ENCODE measurements around the gene PSMC2.

The PSMC2 gene

DNA sequence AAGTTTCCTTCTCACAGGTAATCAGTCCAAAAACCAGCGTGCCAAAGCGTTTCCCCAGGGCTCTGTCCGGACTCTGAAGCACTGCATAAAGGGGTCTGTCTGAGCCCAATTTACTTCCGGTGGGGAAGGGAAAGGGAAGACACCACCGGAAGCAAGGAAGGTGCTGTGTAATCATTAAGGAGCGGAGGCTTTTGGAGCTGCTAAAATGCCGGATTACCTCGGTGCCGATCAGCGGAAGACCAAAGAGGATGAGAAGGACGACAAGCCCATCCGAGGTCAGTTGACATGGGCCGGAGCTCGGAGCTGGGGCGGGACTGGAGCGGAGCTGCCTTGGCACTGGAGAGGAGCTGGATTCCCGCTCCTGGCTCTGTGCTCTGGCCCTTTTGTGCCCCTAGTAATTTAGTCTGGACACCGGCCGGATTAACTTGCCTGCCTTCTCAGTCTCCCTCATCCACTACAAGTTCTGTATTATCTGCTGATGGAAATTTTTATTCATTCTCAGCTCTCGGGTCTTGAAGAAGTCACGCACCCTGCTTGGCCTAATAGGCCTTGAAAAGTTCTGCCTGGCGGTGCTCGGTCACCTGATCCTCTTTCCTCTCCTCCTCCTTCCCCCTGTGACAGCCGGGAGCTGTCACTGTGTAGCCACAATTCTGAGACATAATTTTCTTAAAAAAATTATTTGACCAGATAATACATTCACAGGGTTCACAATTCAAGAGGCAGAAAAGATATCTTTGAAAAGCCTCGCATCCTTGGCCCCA, at the start of gene PSMC2:
PSMC2 (plus strand) TSS at position 137 of the 761 bp plus-strand sequence; CDS start at position 206, 69 bp downstream.
- DNase-seq (ENCODE audit: low read depth in 1 of 2, low spot score in 1 of 2): peak; percentile 60 to 87

GRCh38 chr7:103297837-103298179, 49.6 kb upstream of the PSMC2 start:
- DNase-seq (ENCODE audit: low read depth in 1 of 2, low spot score in 1 of 2): no peak

DNA sequence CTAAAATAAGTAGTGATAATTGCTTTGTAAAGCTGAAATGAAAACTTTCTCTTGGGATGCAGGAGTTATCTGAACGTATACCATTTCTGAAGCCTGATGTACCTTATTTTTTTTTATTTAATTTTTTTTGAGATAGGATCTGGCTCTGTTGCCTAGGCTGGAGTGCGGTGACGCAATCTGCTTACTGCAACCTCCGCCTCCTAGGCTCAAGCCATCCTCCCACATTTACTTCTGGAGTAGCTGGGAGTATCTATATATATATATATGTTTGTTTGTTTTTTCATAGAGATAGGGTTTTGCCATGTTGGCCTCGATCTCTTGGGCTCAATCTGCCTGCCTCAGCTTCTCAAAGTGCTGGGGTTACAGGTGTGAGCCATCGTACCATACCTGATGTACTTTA, 47.8 kb upstream of the PSMC2 start:
- DNase-seq (ENCODE audit: low read depth in 1 of 2, low spot score in 1 of 2): no peak

GRCh38 chr7:103301441-103301840, 46.0 kb upstream of the PSMC2 start:
- DNase-seq (ENCODE audit: low read depth in 1 of 2, low spot score in 1 of 2): no peak

DNA sequence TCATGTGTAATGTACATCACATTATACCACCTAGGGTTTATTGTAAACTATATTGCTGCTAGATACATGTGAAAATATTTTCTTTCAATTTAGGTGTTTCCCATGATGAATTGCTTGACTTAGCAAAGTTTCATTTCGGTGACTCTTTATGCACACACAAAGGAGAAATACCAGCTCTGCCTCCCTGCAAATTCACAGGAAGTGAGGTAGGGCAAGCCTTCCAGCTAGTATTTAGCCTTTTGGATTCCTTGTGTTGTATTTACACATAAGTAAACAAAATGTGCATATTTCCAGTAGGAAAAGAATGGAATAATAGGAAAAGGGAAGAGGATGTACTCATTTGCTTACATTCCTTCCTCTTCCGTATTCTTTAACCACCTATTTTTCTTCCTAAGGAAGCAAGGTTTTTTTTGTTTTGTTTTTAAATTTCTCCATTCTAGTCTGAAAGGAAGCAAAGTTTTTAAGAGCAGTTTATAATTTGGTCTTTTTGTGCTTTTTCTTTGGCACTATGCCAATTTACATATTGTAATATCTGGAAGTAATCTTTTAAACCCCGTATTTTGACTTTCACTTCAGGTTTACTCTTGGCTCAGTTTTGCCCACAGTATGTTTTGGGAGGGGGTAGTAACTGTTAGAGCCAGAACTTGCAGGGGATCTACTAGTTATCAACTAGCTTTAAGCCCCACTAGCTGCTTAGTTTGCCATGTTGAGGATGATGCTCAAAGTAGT, 39.8 kb upstream of the PSMC2 start:
- no peak for DNase-seq (ENCODE audit: low read depth in 1 of 2, low spot score in 1 of 2)

- no peak for DNase-seq (ENCODE audit: low read depth in 1 of 2, low spot score in 1 of 2)
These were observed 32.6 kb upstream of the PSMC2 start for GRCh38 chr7:103314852-103315251.

DNA sequence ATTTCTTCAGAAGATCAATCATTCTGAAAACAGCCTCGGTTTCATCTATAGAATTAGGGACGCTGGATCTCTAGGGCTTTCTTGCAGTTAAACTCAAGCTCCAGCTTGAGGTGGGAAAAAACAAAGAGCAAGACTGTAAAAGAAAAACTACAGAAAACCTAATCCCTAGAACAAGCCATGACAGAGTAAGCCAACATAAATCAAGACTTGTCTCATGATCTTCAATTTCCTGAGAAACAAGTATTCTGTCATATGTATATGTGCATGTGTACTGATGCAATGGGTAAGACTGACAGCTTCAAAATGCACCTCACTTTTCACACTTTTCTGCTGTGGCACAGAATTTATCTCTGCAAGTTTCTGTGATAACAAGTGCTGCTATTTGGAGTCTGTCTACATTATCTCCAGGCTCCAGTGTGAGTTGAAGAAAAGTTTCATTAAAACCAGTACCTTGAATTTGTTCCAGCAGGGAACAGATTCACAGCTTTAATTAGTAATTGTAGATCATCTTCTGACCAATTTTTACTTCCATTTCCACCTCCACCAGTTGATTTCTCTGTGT, 31.0 kb upstream of the PSMC2 start:
- no peak for DNase-seq (ENCODE audit: low read depth in 1 of 2, low spot score in 1 of 2)

GRCh38 chr7:103317009-103317408, 30.4 kb upstream of the PSMC2 start:
- DNase-seq (ENCODE audit: low read depth in 1 of 2, low spot score in 1 of 2): no peak

DNA sequence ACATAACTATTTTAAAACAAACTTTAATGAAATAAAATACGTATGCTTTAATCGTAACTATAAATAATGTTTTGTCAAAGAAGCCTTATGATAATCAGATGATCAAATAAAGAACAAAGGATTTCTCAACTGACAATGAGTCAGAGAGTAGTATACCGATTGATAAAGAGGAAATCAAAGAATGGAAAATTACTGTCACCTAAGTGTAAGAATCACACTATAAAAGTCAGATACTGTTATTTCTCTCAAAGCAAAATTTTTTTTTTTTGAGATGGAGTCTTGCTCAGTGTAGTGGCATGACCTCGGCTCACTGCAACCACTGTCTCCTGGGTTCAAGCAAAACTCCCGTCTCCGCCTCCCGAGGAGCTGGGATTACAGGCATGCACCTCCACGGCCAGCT, 21.7 kb upstream of the PSMC2 start:
- no peak for DNase-seq (ENCODE audit: low read depth in 1 of 2, low spot score in 1 of 2)

- no peak for DNase-seq (ENCODE audit: low read depth in 1 of 2, low spot score in 1 of 2)
These were observed 10.7 kb upstream of the PSMC2 start for GRCh38 chr7:103336761-103337160.

DNA sequence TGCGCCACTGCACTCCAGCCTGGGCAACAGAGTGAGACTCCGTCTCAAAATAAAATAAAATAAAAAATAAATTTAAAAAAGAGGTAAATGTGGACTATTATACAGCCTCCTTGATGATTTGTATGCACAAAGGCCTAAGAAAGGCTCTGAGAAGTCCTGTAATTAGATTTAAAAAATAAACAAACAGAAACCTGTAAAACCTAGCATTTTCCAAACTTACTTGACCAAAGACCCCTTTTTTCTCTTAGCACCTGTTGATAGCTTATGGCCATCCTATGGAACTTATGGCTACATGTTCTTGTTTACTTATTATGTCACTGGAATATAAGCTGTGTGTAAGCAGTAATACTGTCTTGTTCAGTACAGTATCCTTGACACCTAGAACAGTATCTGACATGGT, 8.6 kb upstream of the PSMC2 start:
- no peak for DNase-seq (ENCODE audit: low read depth in 1 of 2, low spot score in 1 of 2)

DNA sequence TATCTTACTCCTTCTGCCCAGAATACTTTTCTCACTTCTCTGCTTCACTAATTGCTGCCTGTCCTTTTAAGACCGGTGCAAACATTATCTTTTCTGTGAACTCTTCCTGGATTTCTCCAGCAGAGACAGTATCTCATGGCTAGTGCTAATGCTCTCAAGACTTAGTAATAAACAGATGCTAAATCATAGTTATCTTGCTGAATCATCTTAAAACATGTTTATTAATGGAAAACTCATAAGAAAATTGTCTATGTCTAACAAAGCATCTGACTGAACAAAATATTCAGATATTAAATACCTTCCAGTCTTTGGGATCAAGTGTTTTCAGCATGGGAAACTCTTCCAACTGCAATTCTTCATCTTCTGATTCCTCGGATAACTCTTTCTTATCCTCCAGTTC, 6.0 kb upstream of the PSMC2 start:
- no peak for DNase-seq (ENCODE audit: low read depth in 1 of 2, low spot score in 1 of 2)

DNA sequence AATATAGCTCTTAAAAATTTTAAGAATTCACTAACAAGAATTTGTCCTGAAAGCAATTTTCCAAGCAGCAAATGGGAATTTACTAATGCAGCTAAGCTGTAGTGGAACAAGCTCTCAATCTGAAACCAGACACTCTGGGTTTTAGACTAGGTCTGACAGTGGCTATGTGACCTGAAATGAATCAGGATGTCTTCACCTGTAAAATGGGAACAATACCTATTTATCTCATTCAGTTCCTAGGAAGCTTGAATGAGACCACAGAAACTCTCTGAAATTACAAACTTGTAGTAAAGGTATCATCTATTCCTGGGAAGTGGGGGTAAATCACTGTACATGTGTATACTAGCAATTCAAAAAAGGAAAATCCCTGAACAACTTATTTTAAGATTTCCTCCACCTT, 4.1 kb upstream of the PSMC2 start:
- DNase-seq (ENCODE audit: low read depth in 1 of 2, low spot score in 1 of 2): no peak

- DNase-seq (ENCODE audit: low read depth in 1 of 2, low spot score in 1 of 2): peak; percentile 13 to 23
These were observed 3.5 kb upstream of the PSMC2 start for GRCh38 chr7:103343758-103344452.

DNA sequence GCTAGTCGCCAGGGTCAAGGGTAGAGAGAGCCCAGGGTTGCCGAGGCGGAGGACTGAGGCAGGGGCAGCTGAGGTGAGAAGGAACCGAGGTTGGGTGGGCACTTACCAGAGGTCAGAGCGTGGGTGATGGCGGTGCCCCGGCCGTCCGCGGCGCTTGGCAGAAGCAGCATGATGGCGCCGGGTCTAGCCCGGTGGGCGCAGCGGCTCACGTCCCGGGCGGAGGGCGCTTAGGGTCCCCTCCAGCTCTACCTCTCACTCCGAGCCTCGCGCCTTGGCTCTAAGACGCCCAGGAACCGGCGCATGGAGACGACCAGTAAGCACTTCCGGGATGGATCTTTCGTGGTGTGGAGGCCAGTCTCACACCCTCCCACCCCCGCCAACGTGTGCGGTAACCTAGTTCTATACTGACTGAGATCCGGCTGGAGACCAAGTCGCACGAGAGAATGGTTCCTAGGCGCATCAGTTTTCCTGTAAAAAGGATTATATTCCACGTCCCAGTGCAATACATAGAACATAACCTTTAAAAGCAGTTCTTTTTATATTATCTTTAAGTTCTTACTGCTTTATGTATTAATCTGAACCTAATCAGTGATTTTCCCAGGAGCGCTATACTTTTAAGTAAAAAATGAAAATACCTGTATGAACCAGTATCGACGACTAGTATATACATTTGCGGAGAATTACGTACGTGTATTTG, 2.8 kb upstream of the PSMC2 start, which contains the start of gene DNAJC2:
DNAJC2 (minus strand) TSS at position 315 of the 697 bp plus-strand sequence; CDS start at position 170, 145 bp downstream.
- peak; percentile 63 to 85 for DNase-seq (ENCODE audit: low read depth in 1 of 2, low spot score in 1 of 2)

GRCh38 chr7:103346396-103346795, 1.0 kb upstream of the PSMC2 start:
- DNase-seq (ENCODE audit: low read depth in 1 of 2, low spot score in 1 of 2): no peak

DNA sequence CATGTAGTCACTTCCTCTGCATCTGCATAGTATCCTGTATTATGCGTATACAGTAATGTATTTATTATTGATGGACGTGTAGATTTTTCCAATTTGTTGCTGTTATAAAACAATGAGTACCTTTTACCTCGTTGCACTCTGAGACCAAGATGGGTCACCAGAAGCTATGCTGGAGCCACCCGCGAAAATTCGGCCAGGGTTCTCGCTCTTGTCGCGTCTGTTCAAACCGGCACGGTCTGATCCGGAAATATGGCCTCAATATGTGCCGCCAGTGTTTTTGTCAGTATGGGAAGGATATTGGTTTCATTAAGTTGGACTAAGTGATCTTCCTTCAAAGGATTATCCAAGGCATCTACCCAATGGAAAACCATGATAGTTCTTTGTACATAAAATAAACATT, 1.0 kb downstream of the PSMC2 start:
- no peak for DNase-seq (ENCODE audit: low read depth in 1 of 2, low spot score in 1 of 2)

GRCh38 chr7:103348959-103349358, 1.5 kb downstream of the PSMC2 start:
- no peak for DNase-seq (ENCODE audit: low read depth in 1 of 2, low spot score in 1 of 2)

DNA sequence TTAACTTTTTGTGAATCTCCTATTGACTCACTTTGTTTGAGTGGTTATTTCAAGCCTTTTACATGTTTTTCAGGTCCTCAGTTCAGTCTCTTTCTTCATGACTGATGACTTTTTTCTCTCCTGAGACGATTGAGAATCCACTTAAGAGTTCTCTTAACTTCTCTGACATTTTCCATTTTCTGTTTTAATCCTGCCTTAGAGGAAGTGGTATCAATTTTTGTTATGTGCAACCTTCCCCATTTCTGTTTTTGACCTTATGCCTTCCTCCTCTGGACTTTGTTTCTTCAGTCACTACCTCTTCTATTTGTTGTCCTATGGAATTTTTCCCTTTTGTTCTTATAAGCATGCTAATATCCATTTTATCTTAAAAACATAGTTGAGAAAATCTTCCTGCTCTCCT, 2.4 kb downstream of the PSMC2 start:
- no peak for DNase-seq (ENCODE audit: low read depth in 1 of 2, low spot score in 1 of 2)

DNA sequence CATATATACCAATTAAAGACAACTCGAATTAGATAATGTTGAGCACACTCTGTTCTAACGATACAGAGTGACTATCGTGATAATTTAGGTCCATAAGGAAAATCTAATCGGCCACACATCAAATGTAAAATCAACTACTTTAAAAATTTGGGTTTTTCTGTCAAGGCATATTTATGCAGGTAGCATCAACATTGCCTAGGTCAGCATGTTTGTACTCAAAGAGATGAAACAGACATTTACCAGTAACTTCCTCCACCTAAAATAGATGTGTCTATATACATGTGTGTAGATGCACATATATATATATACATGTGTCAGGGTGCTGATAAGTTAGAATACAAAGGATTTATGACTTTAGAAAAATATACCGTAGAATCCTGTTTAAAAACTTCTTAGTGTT, 22.0 kb downstream of the PSMC2 start:
- no peak for DNase-seq (ENCODE audit: low read depth in 1 of 2, low spot score in 1 of 2)
